Stimulated activated CD4-positive, alpha-beta T cell treated with anti-CD3 and anti-CD28 coated beads, Interleukin-15, amount 100 ng/mL, for 48 hours (primary cell): ENCODE results near the gene ADAM20.
"Not testable (repeated sequence)": the region's sequence is repeated elsewhere in the genome, so short reads cannot be mapped to it uniquely, and the experiment has no call there.

Experiments
- DNase-seq, 2 donors: peaks; one replicate each; pipeline ENCODE4 v3.0.0-alpha.2; 2020; ENCODE audit warnings: low read depth in 2 of 2

Gene ADAM20

DNA sequence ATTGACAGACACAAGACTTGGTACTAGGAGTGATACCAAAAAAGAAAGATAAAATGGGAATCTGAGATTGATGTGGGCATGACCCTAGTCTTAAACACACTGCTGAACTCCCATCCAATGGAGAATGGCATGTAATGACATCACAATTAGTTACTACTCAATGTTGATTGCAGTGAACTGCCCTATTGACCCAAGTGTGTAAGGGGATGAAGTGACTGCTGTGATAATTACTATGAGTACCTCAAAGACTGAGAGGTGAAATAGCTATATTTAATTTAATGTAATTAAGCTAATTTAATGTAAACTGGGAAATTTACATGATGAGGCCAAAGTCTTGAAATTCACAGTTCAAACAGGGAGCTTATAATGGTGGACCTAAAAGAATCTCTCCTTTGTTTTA, at the start of gene ADAM20:
TSS of gene ADAM20 (minus strand) at position 101 of the 400 bp plus-strand sequence. CDS start 10,247 bp downstream, outside the sequence.
- DNase-seq = no peak

GRCh38 chr14:70576891-70577290, 42.1 kb upstream of the ADAM20 start:
- no peak for DNase-seq

DNA sequence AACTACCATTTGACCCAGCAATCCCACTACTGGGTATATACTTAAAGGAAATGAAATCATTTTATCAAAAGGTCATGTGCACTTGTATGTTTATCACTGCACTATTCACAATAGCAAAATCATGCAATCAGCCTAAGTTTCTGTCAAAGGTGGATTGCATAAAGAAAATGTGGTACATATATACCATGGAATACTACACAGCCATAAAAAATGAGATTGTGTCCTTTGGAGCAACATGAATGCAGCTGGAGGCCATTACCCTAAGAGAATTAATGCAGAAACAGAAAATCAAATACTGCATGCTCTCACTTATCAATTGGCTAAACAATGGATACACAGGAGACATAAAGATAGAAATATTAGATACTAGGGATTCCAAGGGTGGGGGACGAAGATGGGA, 38.2 kb upstream of the ADAM20 start:
- DNase-seq = no peak

DNA sequence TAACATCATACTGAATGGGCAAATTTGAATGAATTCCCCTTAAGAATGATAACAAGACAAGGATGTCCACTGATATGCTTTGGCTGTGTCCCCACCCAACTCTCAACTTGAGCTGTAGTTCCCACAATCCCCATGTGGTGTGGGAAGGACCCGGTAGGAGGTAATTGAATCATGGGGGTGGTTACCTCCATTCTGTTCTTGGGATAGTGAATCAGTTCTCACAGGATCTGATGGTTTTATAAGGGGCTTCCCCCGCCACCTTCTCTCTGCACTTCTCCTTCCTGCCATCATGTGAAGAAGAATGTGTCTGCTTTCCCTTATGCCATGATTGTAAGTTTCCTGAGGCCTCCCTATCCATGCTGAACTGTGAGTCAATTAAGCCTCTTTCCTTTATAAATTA, 36.3 kb upstream of the ADAM20 start:
- DNase-seq = no peak

GRCh38 chr14:70567791-70568190, 33.0 kb upstream of the ADAM20 start:
- no peak for DNase-seq

- DNase-seq = no peak
Measured at GRCh38 chr14:70563869-70564268, 29.1 kb upstream of the ADAM20 start.

- DNase-seq = no peak
Measured at GRCh38 chr14:70563417-70563816, 28.6 kb upstream of the ADAM20 start.

GRCh38 chr14:70558356-70558755, 23.6 kb upstream of the ADAM20 start:
- DNase-seq = no peak

- DNase-seq = no peak
Measured at GRCh38 chr14:70555890-70556289, 21.1 kb upstream of the ADAM20 start.

DNA sequence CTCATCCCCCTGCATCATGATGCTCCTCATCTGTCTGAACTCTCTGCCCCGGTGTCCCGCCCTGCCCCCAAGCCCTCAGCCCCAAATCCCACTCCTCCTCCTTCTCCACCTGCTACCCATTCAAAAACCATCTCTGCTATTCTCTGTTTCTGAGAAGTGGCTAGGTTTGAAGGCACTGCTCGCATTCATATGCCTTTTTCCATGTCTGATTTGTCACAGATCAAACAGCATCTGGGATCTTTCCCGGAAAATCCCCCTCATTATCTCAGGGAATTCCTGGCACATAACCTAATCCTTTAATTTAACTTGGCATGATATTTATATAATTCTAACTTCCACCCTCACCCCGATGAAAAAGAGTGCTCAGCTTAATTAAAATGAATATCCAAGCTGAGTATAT, 3.3 kb upstream of the ADAM20 start:
- DNase-seq = no peak

DNA sequence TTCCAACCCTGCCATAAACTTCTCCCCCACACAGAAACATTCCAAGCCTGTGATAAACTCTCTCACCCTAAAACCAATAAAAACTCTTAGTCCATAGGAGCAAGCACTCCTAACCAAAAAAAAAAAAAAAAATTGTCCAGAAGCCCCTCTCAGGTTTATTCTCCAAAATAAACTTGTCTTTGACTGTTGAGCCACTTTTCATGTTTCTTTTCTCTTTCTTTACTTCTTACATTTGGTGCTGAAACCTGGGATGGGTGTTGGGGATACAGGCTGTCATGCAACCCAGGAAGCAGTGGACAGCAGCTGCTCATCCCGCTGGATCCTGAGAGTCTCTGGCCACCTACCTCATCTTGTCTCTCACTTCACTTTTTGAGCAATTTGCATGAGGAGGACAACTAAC, 2.0 kb upstream of the ADAM20 start:
- DNase-seq = no peak

DNA sequence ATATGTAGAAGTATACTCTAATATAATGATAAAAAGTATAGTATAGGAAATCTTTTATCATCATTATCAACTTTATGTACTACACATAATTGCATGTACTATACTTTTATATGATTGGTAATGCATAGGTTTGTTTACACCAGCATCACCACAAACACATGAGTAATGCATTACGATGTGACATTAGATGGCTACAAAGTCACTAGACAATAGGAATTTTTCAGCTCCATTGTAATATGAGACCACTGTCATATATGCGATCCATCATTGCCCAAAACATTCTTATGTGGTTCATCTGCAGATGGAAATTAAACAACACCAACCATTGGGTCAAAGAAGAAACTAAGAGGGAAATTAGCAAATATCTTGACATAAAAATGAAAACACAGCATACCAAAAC, 4.4 kb downstream of the ADAM20 start:
- DNase-seq = no peak

DNA sequence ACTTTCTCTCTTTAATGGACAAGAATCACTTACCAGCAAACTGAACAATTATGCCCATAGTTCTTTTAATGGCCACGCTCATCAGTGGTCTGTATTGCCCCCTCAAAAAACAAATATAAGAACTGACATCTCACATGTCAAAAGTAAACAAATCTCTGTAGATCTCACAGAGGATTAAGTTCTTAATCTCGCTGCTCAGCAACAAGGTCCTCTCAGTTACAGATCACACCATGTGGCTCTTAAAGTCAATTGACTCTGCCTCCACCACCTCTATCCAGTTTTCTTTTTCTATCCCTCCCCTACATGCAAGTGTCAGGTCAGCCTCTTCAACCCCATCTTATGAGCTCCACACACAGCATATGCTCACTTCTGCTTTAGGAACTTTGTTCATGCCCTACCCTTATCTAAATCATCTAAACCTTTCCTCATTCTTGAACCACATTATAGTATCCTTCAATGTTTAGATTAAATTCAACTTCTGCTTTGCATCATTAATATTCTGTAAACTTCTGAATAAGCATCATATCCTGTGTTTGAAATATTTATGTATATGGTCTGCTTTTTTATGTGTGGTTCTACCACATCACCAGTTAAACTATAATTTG, 7.2 kb downstream of the ADAM20 start:
- DNase-seq = no peak

GRCh38 chr14:70525691-70526090, 9.1 kb downstream of the ADAM20 start:
- DNase-seq = no peak

- no peak for DNase-seq
Measured at GRCh38 chr14:70515811-70516210, 19.0 kb downstream of the ADAM20 start.

DNA sequence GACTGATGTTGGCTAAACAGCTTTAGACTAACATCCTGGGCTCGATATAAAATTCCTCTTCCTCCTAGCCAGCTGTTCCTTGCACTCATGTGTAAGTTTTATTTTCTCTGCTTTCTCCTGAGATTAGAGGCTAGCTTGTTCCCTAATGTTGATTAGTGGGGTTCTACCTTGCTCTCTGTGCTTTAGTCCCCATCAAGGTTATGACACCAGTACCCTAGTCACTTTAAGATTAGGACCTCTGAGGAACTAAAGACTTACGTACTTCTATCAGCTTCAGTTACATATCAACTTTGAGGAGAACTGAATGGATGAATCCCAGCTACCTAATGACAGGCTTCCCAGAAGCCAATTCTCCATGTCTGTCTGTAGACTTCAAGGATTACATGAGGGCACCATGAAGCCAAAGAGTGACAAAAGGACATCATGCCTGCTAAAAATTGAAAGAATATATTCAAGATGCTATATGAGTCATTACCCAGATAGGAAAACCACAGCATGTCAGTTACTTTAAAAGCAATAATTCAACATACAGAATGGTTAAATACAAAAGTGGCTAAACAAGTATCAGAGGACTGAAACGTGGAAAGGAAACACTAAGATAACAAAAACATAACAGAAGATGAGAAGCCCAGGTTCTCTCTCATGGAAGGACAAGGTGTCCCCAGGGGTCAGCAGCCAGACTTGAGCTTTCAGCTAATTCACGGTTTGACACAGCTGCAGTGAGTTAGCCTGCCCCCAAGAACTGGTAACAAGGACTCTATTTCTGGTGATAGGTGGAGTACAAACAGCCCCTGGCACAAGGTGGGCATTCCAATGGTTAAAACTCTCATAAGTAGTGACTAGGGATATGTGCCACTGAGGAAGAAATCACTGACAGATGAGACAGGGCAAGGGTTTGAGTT, 20.4 kb downstream of the ADAM20 start:
- no peak for DNase-seq

- DNase-seq = no peak
Measured at GRCh38 chr14:70498191-70498590, 36.6 kb downstream of the ADAM20 start.

DNA sequence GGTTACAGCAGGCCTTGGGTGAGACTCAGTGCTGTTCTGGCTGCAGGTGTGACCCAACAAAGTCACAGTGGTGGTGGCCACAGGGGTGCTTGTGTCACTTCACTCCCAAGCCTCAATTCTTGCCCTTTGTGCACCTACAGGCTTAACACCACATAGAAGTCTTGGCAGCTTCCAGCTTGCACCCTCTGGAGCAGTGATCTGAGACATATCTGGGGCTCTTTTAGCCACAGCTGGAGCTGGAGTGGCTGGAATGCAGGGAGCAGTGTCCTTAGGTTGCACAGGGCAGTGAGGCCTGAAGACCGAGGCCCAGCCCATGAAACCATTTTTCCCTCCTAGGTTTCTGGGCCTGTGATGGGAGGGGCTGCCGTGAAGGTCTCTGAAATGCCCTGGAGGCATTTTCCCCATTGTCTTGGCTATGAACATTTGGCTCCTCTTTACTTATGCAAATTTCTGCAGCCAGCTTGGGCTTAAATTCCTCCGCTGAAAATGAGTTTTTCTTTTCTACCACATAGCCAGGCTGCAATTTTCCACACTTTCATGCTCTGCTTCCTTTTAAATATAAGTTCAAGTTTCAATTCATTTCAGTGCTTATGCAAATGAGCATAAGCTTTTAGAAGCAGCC, 45.1 kb downstream of the ADAM20 start:
- no peak for DNase-seq

DNA sequence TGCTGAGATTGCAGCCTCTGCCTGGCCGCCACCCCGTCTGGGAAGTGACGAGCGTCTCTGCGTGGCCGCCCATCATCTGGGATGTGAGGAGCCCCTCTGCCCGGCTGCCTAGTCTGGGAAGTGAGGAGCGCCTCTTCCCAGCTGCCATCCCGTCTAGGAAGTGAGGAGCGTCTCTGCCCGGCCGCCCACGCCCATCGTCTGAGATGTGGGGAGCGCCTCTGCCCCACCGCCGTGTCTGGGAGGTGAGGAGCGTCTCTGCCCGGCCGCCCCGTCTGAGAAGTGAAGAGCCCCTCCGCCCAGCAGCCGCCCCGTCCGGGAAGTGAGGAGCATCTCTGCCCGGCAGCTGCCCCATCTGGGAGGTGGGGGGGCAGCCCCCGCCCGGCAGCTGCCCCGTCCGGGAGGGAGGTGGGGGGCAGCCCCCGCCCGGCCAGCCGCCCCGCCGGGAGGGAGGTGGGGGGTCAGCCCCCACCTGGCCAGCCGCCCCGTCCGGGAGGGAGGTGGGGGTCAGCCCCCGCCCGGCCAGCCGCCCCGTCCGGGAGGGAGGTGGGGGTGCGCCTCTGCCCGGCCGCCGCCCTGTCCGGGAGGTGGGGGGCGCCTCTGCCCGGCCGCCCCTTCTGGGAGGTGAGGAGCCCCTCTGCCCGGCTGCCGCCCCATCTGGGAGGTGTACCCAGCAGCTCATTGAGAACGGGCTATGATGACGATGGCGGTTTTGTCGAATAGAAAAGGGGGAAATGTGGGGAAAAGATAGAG, 57.3 kb downstream of the ADAM20 start:
- not testable (repeated sequence) for DNase-seq

DNA sequence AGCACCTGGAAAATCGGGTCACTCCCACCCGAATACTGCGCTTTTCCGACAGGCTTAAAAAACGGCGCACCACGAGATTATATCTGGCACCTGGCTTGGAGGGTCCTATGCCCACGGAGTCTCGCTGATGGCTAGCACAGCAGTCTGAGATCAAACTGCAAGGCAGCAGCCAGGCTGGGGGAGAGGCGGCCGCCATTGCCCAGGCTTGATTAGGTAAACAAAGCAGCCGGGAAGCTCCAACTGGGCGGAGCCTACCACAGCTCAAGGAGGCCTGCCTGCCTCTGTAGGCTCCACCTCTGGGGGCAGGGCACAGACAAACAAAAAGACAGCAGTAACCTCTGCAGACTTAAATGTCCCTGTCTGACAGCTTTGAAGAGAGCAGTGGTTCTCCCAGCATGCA, 59.3 kb downstream of the ADAM20 start:
- not testable (repeated sequence) for DNase-seq

DNA sequence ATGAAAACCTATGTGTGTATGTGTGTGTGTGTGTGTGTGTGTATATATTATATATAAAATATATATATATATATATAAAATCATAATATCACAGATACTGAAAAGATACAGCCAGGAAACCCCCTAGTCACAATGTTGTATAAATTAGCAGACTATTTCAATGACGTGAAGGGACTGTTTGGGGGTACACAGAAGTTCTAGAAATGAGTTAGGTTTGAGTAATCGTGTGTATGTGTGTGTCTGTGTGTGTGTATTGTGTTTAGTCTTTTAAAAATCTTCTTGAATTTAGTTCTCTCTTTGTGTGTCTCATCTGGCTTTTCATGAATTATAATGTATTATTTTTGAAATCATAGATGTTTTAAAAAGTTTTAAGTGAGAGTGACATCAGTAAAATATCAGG, 61.0 kb downstream of the ADAM20 start:
- DNase-seq = no peak
